GM18907 (cell line): ENCODE measurements around the gene KCNMB2.

Experiments used
- ATAC-seq: cut with Tn5 transposase; IDR thresholded peaks from one replicate; pipeline ENCODE4 v1.9.1; 2021; ENCODE audit warnings: mild to moderate bottlenecking, moderate library complexity; ENCODE audit not compliant: unreplicated experiment

Gene KCNMB2

GRCh38 chr3:178634975-178635374 lies 98.7 kb downstream of the KCNMB2 start:
- ATAC-seq = no peak

- no peak for ATAC-seq
Measured at GRCh38 chr3:178637802-178638201, 101.6 kb downstream of the KCNMB2 start.

DNA sequence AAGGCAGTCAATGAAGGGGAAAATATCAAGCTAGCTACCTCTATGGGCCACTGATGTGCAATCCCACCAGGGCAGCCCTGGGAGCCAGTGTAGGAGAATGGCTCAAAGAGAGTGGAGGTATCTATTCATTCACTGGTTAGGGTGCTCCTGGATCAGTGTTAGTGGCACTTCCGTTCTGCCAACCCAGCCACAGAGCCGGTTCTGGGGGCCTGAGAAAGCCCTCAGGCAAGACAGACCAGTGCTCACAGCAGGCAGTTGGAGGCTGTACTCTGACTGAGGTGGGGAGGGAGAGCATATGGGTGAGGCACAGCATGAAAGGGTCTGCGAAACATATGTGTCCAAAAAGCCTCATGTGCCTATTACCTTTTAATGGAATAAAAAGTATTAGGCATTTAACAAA lies 109.3 kb downstream of the KCNMB2 start:
- ATAC-seq = no peak

DNA sequence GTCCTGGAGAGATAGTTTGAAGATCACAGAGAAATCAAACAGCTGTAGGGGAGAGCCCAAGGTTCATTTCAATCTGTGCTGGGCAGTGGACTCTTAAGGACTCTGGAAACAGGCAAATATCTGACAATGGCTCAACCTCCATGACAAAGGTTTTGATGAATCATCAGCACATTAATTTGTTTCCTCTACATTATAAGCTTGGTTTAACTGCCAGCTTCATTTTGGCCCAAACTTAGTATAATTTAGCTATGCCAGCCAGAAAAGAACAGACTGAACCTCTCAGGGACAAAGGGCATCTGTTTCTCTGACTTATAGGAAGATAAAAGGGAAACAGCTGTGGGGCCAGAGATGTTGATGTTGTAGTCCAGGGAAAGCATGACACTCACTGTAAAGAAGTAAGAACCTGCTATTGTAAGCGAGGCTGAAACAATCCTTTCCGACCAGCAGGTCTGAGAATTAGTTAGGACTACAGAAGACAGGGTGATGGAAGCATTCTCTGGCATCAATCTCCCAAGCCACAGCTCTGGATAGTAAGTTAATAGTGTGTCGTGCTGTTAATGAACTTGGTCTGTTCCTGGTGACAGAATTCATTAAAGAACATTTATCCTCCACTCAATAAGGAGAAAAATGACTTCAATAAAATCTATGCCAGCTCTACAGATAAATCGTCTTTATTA lies 110.1 kb downstream of the KCNMB2 start:
- ATAC-seq = no peak

GRCh38 chr3:178655488-178655887 lies 119.3 kb downstream of the KCNMB2 start:
- no peak for ATAC-seq

DNA sequence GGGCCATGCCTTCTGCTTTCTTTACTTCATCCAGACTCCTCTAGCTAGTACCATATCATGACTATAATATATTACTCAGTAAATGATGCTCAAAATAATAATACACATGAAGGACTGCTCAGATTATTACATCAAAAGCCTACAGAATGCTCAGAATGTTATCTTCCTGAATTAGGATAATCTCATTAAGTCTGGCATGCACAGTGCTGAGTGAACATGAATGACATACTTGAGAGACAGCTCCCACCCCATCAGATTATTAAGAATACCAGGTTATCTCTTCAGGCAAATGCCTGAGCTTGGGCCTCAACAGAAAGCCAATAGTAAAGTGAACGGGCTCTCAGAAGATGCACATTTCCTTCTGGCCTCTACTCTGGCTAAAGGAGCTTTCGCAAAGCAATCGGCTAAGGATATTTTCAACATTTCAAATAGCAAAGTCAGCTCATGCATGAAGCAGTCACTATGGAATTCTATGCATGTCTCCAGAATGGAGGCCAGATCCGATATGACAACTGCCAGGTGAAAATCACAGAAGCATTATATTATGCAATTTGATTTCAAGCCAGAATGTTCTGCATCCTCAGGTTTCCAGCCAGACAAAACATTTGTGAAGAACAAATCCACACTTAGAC lies 122.6 kb downstream of the KCNMB2 start:
- ATAC-seq = no peak

DNA sequence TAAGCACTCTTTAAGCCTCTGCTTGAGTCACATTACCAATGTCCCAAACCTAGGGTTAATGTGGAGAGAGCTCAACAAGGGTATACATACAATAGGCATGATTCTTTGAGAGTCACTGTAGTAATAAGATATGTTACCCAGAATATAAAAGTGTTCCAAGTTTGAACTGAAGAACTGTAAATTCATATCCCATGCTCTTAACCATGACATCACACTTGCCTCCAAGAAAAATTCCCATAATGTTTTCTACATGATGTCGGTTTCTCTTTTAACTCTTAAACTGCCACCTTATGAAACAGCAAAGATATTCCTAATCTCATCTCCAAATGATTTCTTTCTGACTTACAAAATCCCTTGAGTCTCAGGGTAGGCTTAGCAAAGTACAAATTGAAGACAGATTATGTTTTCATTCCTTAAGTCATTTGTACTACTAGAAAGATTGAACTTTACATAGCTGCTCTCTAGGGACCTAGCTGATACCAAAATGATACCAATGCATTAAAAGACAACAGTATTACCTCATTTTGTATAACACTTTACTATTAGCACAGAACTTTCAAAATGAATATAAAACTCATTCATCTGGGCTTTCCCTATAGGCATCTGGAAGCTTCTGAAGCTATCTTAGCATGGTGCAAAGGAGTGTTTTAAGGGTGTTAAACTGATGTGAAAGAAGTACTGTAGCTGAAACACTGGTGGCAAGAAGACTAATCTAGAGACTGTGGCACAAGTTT lies 127.1 kb downstream of the KCNMB2 start:
- ATAC-seq = peak; percentile 85

DNA sequence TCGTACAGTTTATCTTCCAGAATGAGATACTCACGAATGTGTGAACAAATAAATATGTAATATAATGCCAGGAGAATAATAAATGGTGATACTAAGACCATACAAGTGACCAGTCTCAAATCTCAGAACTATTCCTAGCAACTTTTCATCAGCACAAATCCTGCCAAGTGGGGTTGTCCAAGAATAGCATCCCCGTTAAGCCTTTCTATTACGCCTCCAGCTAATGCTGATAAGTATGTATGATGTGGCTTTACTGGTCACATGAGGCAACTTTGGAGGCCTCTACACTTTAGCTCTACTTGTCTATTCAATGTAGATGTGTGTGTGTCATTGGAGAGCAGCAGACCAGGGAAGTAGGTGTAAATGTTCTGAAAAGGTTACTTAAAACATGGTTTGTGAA lies 129.5 kb downstream of the KCNMB2 start:
- no peak for ATAC-seq

DNA sequence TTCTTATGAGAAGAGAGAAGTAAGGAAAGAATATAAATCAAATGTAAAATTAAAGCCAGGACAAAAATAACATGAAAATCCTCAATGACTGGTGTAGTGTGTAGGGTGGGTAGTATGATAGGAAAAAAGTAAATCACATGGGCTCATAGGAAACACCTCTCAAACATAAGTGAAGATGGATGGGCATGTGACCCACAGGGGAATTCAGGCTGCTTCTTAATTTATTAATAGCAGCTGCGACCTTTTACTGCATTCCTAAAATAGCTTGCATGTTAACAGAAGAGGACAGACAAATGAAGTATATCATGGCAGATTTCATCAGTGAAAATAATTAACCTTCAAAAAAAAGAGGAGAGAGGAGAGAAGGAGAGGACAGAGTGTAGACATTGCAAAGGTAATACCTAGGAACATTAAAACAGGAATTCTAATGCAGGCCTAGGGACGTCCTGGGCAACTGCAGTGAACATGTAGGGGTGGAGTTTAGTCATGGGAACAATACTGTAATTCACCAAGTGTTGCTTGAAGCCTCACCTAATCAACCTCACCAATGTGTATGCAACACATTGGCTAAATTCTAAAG lies 132.9 kb downstream of the KCNMB2 start:
- ATAC-seq = no peak

GRCh38 chr3:178669758-178670157 lies 133.5 kb downstream of the KCNMB2 start:
- peak; percentile 55 for ATAC-seq

DNA sequence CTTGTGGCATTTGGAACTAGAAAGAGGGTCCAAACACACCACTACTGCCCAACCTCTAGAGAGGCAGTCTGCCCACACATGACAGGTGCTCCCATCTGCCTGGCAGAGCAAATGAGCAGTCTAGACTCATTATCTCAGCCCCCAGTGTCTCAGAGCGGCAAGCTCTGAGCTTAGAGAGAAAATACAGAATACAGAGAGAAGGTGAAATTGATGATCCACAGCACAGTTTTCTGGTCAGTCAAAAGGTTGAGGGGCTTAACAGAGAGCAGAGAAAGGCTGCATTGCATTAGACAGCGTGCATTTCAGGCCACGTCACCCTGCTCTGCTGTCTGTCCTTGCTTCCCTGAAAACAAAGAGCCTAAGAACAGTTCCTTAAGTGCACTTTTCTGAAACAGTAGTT lies 135.1 kb downstream of the KCNMB2 start:
- peak; percentile 49 for ATAC-seq

DNA sequence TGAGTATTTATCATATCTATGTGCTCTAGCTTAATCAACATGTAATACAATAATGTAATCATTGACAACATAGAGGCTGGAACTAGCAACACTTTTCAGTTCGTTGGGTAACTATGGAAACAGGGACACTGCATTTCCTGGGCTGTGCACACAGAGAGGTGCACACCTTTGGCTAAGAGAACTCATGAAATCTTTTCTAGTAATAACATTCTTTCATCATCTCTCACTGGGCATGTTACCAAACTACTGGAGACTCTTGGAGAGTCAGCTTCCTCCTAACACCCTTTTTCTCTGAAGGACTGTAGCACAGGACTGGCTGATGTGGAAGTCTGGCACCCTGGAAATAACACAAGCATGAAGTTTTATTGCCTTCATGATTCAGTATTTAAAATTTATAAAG lies 135.6 kb downstream of the KCNMB2 start:
- peak; percentile 64 for ATAC-seq

DNA sequence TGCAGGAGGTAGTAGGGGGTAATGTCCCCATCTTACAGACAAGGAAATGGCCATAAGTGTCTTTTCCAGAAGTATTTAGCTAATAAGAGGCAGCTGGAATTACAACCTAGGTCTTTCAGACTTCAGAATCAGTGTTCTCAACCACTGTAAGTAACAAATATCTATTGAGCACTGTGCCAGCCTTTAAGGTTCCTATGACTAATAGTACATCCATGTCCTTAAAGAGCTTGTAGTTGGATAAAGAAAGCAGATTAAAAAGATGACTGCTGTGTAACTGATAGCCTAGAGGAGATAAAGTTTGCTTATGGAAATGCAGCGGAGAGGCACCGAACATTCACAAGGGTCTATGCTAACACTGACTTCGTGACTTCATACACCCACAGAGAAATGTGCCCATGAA lies 136.0 kb downstream of the KCNMB2 start:
- ATAC-seq = no peak

DNA sequence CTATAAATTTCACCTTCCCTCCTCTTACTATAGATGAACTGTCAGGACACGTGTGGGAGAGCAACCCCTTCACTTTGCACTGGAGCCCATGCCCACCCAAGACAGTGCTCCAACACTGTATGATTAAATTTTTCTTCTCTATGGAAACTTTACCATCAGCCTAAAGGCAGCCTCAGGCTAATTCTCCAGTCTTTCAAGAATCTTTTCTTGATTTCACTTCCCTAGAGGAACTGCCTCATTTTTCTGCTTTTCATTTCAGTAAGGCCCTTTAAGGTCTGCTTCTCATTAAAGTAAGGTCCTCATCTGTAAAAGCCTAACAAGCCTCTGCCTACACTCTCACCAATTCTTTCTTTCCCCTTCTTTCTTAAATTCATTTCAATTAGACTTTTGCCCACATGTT lies 137.3 kb downstream of the KCNMB2 start:
- ATAC-seq = no peak

DNA sequence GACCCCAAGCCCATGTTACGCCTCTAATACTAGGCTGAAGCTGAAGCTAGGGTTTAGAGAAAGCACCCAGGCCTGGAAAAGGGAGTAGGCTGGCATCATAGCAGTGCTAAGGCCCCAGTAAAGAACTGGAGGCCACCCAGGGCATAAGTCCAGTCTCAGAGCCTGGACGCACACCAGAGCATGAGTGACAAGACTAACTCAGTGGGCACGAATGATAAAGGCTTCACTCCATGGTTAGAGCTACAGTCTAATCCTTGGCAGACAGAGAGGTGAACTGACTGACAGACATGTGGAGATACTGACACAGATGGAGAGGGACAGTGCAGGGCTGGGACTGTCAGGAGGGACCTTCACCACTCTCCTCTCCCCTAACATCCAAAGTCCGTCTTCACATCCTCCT lies 139.8 kb downstream of the KCNMB2 start:
- no peak for ATAC-seq

DNA sequence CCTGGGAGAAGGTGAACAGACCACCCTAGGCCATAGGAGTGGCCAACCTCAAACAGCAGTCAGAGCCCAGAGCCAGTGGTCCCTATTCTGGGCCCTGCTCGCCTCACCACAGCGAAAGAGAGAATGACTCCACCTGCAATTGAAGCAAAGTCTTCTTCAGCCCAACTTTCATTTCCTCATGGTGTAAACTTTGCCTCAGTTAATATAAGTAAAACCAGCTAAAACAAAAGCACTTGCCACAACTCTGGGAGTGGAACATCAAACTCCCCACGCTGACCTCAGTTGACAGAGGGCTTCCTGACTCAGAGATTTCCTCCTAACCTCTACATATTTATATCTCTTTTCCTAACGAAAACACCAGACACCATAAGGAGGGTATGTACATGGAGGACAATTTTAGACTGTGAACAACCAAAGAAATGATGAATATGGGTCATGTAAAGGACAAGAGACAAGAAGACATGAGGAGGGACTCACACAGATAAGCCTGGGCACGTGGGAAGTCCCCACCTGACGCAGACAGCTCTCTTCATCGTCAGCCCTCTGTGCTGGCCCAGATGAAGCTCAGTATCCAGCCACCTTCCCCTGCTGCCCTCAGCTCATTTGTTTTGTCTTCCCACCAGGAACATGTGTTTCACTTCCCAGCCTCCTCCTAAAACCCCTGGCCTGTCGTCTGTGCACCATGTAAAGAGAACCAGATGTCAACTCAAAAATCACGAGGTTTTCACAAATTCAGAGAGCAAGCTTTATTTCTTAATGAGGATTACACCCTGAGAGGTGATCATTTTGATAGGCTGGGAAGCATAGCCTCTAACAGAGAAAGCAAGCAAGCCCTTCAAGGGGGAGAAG lies 140.9 kb downstream of the KCNMB2 start:
- ATAC-seq = peak; percentile 82

- ATAC-seq = no peak
Measured at GRCh38 chr3:178677961-178678360, 141.7 kb downstream of the KCNMB2 start.

- ATAC-seq = no peak
Measured at GRCh38 chr3:178680037-178680436, 143.8 kb downstream of the KCNMB2 start.

GRCh38 chr3:178680489-178680888 lies 144.3 kb downstream of the KCNMB2 start:
- ATAC-seq = no peak

DNA sequence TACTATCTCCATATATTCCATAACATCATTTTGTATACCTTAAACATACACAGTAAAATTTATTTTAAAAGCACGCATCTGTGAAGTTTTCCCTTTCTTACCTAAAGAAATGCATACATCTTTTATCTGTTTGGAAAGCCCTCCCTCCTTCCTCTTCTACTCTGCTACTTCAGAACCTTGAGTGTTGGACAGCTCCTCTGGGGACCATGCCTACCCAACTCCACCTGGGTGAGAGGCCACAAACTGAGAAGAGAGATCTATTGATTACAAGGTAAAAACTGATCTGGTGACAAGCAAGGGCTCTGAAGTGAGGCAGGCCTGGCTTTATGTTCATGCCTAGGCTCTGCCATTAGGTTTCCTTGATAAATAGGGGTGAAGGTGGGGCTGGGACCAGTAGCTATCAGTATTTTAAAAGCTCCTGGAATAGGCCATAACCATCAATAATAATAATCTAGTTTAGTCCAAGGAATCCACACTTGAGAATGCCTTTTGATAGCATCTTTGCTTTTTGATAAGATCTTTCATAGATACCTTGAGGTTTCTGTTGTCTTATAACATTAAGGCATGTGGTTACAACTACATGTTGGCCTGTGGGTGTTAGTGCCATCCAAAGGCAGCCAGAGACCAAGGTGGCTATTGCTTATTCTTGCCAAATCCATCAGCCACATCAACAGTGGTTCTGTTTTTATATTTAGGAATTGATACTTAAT lies 148.8 kb downstream of the KCNMB2 start:
- peak; percentile 62 for ATAC-seq
